GM23248 (cell line): ENCODE results near the gene ME2.

Experiments used
- EZH2 ChIP-seq: fragments of 200-600 bp; sonication (generic); IDR thresholded peaks from 2 replicates; pipeline ENCODE4 v1.6.1; 2018; ENCODE audit warnings: antibody characterized with exemption, mild to moderate bottlenecking; ENCODE audit not compliant: insufficient read depth, poor library complexity, severe bottlenecking
- EZH2phosphoT487 ChIP-seq: fragments of 200-600 bp; sonication (generic); IDR thresholded peaks from 2 replicates; pipeline ENCODE4 v1.6.1; 2018; ENCODE audit warnings: antibody characterized with exemption, moderate library complexity, mild to moderate bottlenecking, low read depth; ENCODE audit not compliant: insufficient read depth

GRCh38 chr18:50918153-50918552 is 39.2 kb downstream of the ME2 start:
- TF ChIP-seq EZH2phosphoT487 (no peak), EZH2 (no peak)
